ENCODE data around the gene CMPK2. TPM values are rescaled to one million over a fixed set of nuclear protein-coding genes. Genes with fewer than 3 reads are reported as not detected.

The CMPK2 gene
- total RNA-seq, 1 experiment from 2014 or later, result 0.80 TPM

DNA sequence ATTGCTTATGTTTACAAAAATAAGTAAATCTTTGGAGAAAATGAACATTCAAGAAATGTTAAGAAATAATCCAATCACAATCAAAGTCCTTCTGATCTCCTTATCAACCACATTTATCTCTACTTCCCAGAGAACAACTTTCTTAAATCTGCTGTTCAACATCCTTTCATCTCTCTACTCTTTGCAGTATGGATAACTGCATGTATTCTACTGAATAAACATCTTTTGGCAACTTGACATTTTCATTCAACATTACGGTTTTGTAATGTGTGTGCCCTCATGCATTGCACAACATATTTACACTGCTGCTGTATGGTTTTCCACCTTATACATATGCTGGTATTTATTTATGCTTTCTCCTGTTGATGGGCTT, 9.2 kb downstream of the CMPK2 start:
- intact Hi-C loops (cut with micrococcal nuclease; ENCODE audit: unreplicated experiment), result no loop called here

DNA sequence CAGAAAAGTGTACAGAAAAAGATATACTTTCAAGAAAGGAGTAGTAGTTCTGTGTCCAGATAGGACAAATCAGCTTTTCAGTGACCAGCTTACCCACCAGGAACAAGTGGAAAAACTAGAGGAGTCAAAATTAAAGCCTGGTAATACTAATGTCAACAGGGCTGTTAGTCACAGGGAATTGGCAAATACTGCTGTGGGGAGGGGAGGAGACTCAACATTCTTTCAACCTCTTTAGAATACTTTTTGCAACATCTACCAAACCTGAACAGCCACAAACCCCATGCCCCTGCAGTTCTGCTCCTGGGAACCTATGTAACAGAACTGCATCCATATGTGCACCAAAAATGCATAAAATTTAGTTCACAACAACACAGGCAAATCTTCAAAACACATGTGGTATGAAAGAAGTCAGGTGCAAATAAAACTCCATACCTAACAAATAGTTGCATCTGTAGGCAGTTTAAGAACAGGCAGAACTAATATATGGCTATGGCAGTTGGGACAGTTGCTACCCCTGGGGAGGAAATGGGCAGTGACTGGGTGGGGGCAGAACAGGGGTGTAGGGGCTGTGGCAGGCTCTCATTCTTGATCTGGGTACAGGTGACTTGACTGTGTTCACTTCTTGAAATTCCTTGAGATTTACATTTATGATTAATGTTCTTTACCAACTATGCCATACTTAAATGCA, 9.7 kb downstream of the CMPK2 start:
- intact Hi-C loops (cut with micrococcal nuclease; ENCODE audit: unreplicated experiment), result no loop called here
- no TSS peak for BruUV-seq (replicated peaks)
- TF ChIP-seq POLR2AphosphoS5 (IDR thresholded peaks at IDR 0.05; ENCODE audit: low read depth, low read length), result no peak
- TF ChIP-seq, protein P1, sequence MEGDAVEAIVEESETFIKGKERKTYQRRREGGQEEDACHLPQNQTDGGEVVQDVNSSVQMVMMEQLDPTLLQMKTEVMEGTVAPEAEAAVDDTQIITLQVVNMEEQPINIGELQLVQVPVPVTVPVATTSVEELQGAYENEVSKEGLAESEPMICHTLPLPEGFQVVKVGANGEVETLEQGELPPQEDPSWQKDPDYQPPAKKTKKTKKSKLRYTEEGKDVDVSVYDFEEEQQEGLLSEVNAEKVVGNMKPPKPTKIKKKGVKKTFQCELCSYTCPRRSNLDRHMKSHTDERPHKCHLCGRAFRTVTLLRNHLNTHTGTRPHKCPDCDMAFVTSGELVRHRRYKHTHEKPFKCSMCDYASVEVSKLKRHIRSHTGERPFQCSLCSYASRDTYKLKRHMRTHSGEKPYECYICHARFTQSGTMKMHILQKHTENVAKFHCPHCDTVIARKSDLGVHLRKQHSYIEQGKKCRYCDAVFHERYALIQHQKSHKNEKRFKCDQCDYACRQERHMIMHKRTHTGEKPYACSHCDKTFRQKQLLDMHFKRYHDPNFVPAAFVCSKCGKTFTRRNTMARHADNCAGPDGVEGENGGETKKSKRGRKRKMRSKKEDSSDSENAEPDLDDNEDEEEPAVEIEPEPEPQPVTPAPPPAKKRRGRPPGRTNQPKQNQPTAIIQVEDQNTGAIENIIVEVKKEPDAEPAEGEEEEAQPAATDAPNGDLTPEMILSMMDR (IDR thresholded peaks at IDR 0.05), result no peak
- no peak for TF ChIP-seq TCF7L2 (IDR thresholded peaks at IDR 0.05; ENCODE audit: low read depth, low read length)
- TF ChIP-seq, protein P2, sequence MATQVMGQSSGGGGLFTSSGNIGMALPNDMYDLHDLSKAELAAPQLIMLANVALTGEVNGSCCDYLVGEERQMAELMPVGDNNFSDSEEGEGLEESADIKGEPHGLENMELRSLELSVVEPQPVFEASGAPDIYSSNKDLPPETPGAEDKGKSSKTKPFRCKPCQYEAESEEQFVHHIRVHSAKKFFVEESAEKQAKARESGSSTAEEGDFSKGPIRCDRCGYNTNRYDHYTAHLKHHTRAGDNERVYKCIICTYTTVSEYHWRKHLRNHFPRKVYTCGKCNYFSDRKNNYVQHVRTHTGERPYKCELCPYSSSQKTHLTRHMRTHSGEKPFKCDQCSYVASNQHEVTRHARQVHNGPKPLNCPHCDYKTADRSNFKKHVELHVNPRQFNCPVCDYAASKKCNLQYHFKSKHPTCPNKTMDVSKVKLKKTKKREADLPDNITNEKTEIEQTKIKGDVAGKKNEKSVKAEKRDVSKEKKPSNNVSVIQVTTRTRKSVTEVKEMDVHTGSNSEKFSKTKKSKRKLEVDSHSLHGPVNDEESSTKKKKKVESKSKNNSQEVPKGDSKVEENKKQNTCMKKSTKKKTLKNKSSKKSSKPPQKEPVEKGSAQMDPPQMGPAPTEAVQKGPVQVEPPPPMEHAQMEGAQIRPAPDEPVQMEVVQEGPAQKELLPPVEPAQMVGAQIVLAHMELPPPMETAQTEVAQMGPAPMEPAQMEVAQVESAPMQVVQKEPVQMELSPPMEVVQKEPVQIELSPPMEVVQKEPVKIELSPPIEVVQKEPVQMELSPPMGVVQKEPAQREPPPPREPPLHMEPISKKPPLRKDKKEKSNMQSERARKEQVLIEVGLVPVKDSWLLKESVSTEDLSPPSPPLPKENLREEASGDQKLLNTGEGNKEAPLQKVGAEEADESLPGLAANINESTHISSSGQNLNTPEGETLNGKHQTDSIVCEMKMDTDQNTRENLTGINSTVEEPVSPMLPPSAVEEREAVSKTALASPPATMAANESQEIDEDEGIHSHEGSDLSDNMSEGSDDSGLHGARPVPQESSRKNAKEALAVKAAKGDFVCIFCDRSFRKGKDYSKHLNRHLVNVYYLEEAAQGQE (IDR thresholded peaks at IDR 0.05; ENCODE audit: insufficient read depth in 1 of 2, low read depth in 2 of 2, low read length in 1 of 2), result no peak
- no peak for TF ChIP-seq SIN3A (IDR thresholded peaks at IDR 0.05; ENCODE audit: borderline replicate concordance, insufficient read depth, low read depth, low read length)
- no peaks in the 10 kb centered on the region for H3K36me3 ChIP-seq (ENCODE audit: control insufficient read depth, insufficient read depth, low read length)
- ChIA-PET POLR2A (no interaction called here), CTCF (no interaction called here)
- no peak for ATAC-seq
- H3K4me1 ChIP-seq (ENCODE audit: control insufficient read depth, insufficient read depth, low read length), result no peaks in the 10 kb centered on the region
- no peak for DNase-seq (ENCODE audit: low read depth, low spot score)
- H3K27ac ChIP-seq (ENCODE audit: low read length), result no peak overlapping the region
- in situ Hi-C loops (cut with HindIII; ENCODE audit: low pct_unique_long_range_greater_than_20kb, low sequenced_read_pairs), result no loop called here
- no peak overlapping the region for H3K4me3 ChIP-seq (ENCODE audit: low read depth in 2 of 2, low read length in 2 of 2)
- H3K27me3 ChIP-seq (ENCODE audit: control insufficient read depth, insufficient read depth, low read length), result no peaks in the 10 kb centered on the region
- no peaks in the 10 kb centered on the region for H3K9me3 ChIP-seq (ENCODE audit: control insufficient read depth, insufficient read depth, low read depth, low read length)

More for the DNA sequence above, 9.2 kb downstream of the CMPK2 start:
- no peak for ATAC-seq
- Histone ChIP-seq H3K4me3 (ENCODE audit: low read depth in 2 of 2, low read length in 2 of 2) (no peak overlapping the region), H3K9me3 (ENCODE audit: control insufficient read depth, insufficient read depth, low read depth, low read length) (no peaks in the 10 kb centered on the region), H3K27me3 (ENCODE audit: control insufficient read depth, insufficient read depth, low read length) (no peaks in the 10 kb centered on the region), H3K36me3 (ENCODE audit: control insufficient read depth, insufficient read depth, low read length) (no peaks in the 10 kb centered on the region), H3K27ac (ENCODE audit: low read length) (no peak overlapping the region), H3K4me1 (ENCODE audit: control insufficient read depth, insufficient read depth, low read length) (no peaks in the 10 kb centered on the region)
- ChIA-PET POLR2A (no interaction called here), CTCF (no interaction called here)
- in situ Hi-C loops (cut with HindIII; ENCODE audit: low pct_unique_long_range_greater_than_20kb, low sequenced_read_pairs), result no loop called here
- no peak for TF ChIP-seq SIN3A (IDR thresholded peaks at IDR 0.05; ENCODE audit: borderline replicate concordance, insufficient read depth, low read depth, low read length)
- TF ChIP-seq POLR2AphosphoS5 (IDR thresholded peaks at IDR 0.05; ENCODE audit: low read depth, low read length), result no peak
- TF ChIP-seq, protein P2 (IDR thresholded peaks at IDR 0.05; ENCODE audit: insufficient read depth in 1 of 2, low read depth in 2 of 2, low read length in 1 of 2), result no peak
- TF ChIP-seq TCF7L2 (IDR thresholded peaks at IDR 0.05; ENCODE audit: low read depth, low read length), result no peak
- TF ChIP-seq, protein P1 (IDR thresholded peaks at IDR 0.05), result no peak
- DNase-seq (ENCODE audit: low read depth, low spot score), result no peak
- no TSS peak for BruUV-seq (replicated peaks)

Data from Panc1 (cell line).